WTC11 (cell line): ENCODE measurements around the gene LCP1. TPM values are rescaled to one million over a fixed set of nuclear protein-coding genes. Genes with fewer than 3 reads are reported as not detected.

Experiments
- ATAC-seq: fragments of 200-7000 bp; cut with Tn5 transposase; 2 replicates; pipeline ENCODE4 v1.10.0; 2021; ENCODE audit warnings: mild to moderate bottlenecking, moderate library complexity
- CTCF ChIA-PET: fragments of 300-600 bp; sonication (Branson Sonifier 250); formaldehyde crosslinking; loops from one replicate; lab custom pipeline; 2021; ENCODE audit warnings: antibody characterized with exemption; lab: Charles Lee
- POLR2A ChIA-PET: fragments of 350-600 bp; sonication (Branson Sonifier 250); formaldehyde crosslinking; loops from one replicate; lab custom pipeline; 2021; ENCODE audit warnings: antibody characterized with exemption; lab: Charles Lee
- DNase-seq: peaks from one replicate; pipeline ENCODE4 v3.0.0; 2021; ENCODE audit warnings: low spot score
- H3K27ac Mint-ChIP-seq: 2 replicates; pipeline ENCODE4 v1.8.0; 2021; ENCODE audit warnings: mixed read lengths
- H3K27me3 Mint-ChIP-seq: 2 replicates; pipeline ENCODE4 v1.8.0; 2021; ENCODE audit warnings: low read depth, mild to moderate bottlenecking, moderate library complexity, mixed read lengths
- H3K36me3 Mint-ChIP-seq: 2 replicates; pipeline ENCODE4 v1.8.0; 2021; ENCODE audit warnings: mixed read lengths
- H3K4me1 Mint-ChIP-seq: 2 replicates; pipeline ENCODE4 v1.8.0; 2022; ENCODE audit warnings: mixed read lengths
- H3K4me3 Mint-ChIP-seq: 2 replicates; pipeline ENCODE4 v1.8.0; 2021; ENCODE audit warnings: mild to moderate bottlenecking, moderate library complexity, mixed read lengths
- H3K9me3 Mint-ChIP-seq: 2 replicates; pipeline ENCODE4 v1.8.0; 2021; ENCODE audit warnings: mixed read lengths
- ATF2 ChIP-seq: sonication (generic); formaldehyde crosslinking; IDR thresholded peaks from 2 replicates; pipeline ENCODE4 v1.8.1; 2022; ENCODE audit warnings: low read depth, missing genetic modification reagents, borderline replicate concordance
- CTCF ChIP-seq: fragments of 200-600 bp; IDR thresholded peaks from 2 replicates; pipeline ENCODE4 v1.8.0; 2022; ENCODE audit warnings: antibody characterized with exemption
- NR2C2 ChIP-seq: sonication (generic); formaldehyde crosslinking; IDR thresholded peaks from 2 replicates; pipeline ENCODE4 v1.8.0; 2022; ENCODE audit warnings: mild to moderate bottlenecking, missing genetic modification reagents
- TCF7 ChIP-seq: sonication (generic); formaldehyde crosslinking; IDR thresholded peaks from 2 replicates; pipeline ENCODE4 v1.8.0; 2022; ENCODE audit warnings: mild to moderate bottlenecking, low read depth, missing genetic modification reagents, moderate library complexity
- TP53 ChIP-seq: sonication (generic); formaldehyde crosslinking; IDR thresholded peaks from 2 replicates; pipeline ENCODE4 v1.8.1; 2023; ENCODE audit warnings: mild to moderate bottlenecking, missing genetic modification reagents
- ZNF121 ChIP-seq: sonication (generic); formaldehyde crosslinking; IDR thresholded peaks from 2 replicates; pipeline ENCODE4 v1.8.0; 2023; ENCODE audit warnings: missing genetic modification reagents
- ZNF416 ChIP-seq: fragments of 250-450 bp; sonication (Bioruptor Pico); IDR thresholded peaks from 2 replicates; pipeline ENCODE4 v1.9.0; 2021; ENCODE audit warnings: mild to moderate bottlenecking, inconsistent platforms
- ZNF423 ChIP-seq: fragments of 250-450 bp; sonication (Bioruptor Pico); IDR thresholded peaks from 2 replicates; pipeline ENCODE4 v2.1.2; 2022; ENCODE audit warnings: mild to moderate bottlenecking, moderate library complexity
- total RNA-seq: library from RNA; stranded (reverse); gene quantifications from 3 replicates; pipeline ENCODE4 v1.2.3, GENCODE V29; 2021
- TF ChIP-seq, protein P1 (sequence below): sonication (generic); formaldehyde crosslinking; IDR thresholded peaks from 2 replicates; pipeline ENCODE4 v1.8.1; 2022; ENCODE audit warnings: mild to moderate bottlenecking, missing genetic modification reagents, moderate library complexity, borderline replicate concordance
- TF ChIP-seq, protein P2 (sequence below): sonication (generic); formaldehyde crosslinking; IDR thresholded peaks from 2 replicates; pipeline ENCODE4 v1.8.1; 2023; ENCODE audit warnings: mild to moderate bottlenecking, missing genetic modification reagents
- TF ChIP-seq, protein P3 (sequence below): sonication (generic); formaldehyde crosslinking; conservative IDR thresholded peaks from 2 replicates; pipeline ENCODE4 v1.8.1; 2023; ENCODE audit warnings: mild to moderate bottlenecking, low read depth, missing genetic modification reagents, moderate library complexity
- TF ChIP-seq, protein P4 (sequence below): sonication (generic); formaldehyde crosslinking; IDR thresholded peaks from 2 replicates; pipeline ENCODE4 v1.8.0; 2022; ENCODE audit warnings: missing genetic modification reagents

The LCP1 gene
- total RNA-seq, 1 experiment from 2014 or later, result 3.2 TPM

GRCh38 chr13:46127358-46128023 lies 54.5 kb downstream of the LCP1 start:
- ChIA-PET CTCF (interaction anchor here (1.1 to 2.2 kb wide), 11 partner anchors 10 to 320 kb away, joined by 4 to 16 read pairs (median 7); partner anchors contain the start of gene ZC3H13), POLR2A (no interaction called here)
- Mint-ChIP-seq H3K4me1 (no peaks in the 10 kb centered on the region), H3K9me3 (no peaks in the 10 kb centered on the region), H3K27me3 (no peaks in the 10 kb centered on the region), H3K27ac (no peak overlapping the region), H3K36me3 (no peaks in the 10 kb centered on the region), H3K4me3 (no peak overlapping the region)
- no peak for ATAC-seq
- TF ChIP-seq, protein P1, sequence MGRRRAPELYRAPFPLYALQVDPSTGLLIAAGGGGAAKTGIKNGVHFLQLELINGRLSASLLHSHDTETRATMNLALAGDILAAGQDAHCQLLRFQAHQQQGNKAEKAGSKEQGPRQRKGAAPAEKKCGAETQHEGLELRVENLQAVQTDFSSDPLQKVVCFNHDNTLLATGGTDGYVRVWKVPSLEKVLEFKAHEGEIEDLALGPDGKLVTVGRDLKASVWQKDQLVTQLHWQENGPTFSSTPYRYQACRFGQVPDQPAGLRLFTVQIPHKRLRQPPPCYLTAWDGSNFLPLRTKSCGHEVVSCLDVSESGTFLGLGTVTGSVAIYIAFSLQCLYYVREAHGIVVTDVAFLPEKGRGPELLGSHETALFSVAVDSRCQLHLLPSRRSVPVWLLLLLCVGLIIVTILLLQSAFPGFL (CRISPR knock-in tag), result no peak
- TF ChIP-seq ATF2, result no peak
- TF ChIP-seq, protein P2, sequence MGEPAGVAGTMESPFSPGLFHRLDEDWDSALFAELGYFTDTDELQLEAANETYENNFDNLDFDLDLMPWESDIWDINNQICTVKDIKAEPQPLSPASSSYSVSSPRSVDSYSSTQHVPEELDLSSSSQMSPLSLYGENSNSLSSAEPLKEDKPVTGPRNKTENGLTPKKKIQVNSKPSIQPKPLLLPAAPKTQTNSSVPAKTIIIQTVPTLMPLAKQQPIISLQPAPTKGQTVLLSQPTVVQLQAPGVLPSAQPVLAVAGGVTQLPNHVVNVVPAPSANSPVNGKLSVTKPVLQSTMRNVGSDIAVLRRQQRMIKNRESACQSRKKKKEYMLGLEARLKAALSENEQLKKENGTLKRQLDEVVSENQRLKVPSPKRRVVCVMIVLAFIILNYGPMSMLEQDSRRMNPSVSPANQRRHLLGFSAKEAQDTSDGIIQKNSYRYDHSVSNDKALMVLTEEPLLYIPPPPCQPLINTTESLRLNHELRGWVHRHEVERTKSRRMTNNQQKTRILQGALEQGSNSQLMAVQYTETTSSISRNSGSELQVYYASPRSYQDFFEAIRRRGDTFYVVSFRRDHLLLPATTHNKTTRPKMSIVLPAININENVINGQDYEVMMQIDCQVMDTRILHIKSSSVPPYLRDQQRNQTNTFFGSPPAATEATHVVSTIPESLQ (CRISPR knock-in tag), result no peak
- TF ChIP-seq CTCF, result no peak
- no peak for TF ChIP-seq ZNF416 (CRISPR knock-in tag)
- TF ChIP-seq, protein P3, sequence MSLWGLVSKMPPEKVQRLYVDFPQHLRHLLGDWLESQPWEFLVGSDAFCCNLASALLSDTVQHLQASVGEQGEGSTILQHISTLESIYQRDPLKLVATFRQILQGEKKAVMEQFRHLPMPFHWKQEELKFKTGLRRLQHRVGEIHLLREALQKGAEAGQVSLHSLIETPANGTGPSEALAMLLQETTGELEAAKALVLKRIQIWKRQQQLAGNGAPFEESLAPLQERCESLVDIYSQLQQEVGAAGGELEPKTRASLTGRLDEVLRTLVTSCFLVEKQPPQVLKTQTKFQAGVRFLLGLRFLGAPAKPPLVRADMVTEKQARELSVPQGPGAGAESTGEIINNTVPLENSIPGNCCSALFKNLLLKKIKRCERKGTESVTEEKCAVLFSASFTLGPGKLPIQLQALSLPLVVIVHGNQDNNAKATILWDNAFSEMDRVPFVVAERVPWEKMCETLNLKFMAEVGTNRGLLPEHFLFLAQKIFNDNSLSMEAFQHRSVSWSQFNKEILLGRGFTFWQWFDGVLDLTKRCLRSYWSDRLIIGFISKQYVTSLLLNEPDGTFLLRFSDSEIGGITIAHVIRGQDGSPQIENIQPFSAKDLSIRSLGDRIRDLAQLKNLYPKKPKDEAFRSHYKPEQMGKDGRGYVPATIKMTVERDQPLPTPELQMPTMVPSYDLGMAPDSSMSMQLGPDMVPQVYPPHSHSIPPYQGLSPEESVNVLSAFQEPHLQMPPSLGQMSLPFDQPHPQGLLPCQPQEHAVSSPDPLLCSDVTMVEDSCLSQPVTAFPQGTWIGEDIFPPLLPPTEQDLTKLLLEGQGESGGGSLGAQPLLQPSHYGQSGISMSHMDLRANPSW, result no peak
- no peak for TF ChIP-seq TCF7
- TF ChIP-seq, protein P4, sequence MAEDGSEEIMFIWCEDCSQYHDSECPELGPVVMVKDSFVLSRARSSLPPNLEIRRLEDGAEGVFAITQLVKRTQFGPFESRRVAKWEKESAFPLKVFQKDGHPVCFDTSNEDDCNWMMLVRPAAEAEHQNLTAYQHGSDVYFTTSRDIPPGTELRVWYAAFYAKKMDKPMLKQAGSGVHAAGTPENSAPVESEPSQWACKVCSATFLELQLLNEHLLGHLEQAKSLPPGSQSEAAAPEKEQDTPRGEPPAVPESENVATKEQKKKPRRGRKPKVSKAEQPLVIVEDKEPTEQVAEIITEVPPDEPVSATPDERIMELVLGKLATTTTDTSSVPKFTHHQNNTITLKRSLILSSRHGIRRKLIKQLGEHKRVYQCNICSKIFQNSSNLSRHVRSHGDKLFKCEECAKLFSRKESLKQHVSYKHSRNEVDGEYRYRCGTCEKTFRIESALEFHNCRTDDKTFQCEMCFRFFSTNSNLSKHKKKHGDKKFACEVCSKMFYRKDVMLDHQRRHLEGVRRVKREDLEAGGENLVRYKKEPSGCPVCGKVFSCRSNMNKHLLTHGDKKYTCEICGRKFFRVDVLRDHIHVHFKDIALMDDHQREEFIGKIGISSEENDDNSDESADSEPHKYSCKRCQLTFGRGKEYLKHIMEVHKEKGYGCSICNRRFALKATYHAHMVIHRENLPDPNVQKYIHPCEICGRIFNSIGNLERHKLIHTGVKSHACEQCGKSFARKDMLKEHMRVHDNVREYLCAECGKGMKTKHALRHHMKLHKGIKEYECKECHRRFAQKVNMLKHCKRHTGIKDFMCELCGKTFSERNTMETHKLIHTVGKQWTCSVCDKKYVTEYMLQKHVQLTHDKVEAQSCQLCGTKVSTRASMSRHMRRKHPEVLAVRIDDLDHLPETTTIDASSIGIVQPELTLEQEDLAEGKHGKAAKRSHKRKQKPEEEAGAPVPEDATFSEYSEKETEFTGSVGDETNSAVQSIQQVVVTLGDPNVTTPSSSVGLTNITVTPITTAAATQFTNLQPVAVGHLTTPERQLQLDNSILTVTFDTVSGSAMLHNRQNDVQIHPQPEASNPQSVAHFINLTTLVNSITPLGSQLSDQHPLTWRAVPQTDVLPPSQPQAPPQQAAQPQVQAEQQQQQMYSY (CRISPR knock-in tag), result no peak
- no peak for TF ChIP-seq ZNF121 (CRISPR knock-in tag)
- TF ChIP-seq TP53 (CRISPR knock-in tag), result no peak
- TF ChIP-seq NR2C2 (CRISPR knock-in tag), result no peak
- no peak for TF ChIP-seq ZNF423 (CRISPR knock-in tag)
- no peak for DNase-seq
